Prostate gland (tissue), 2 donors: ENCODE results near the gene GPR108.

Source experiments
- CTCF ChIP-seq, 4 experiments: fragments of 200-600 bp in 2 of 4; fragments of 450-650 bp in 2 of 4; sonication (generic) in 2 of 4; IDR thresholded peaks; 1 replicate in 3 of 4; 2 replicates in 1 of 4; pipeline ENCODE4 v1.5.1; 2016 to 2019; ENCODE audit warnings: antibody characterized with exemption in 4 of 4, mild to moderate bottlenecking in 2 of 4, moderate library complexity in 2 of 4
- POLR2AphosphoS5 ChIP-seq: sonication (generic); formaldehyde crosslinking; IDR thresholded peaks from one replicate; pipeline ENCODE4 v1.6.1; 2017; ENCODE audit warnings: antibody characterized with exemption

- TF ChIP-seq CTCF (IDR thresholded peaks at IDR 0.05) (no peak), POLR2AphosphoS5 (no peak)
These were observed 3.9 kb downstream of the GPR108 start for GRCh38 chr19:6733338-6734095.
